ENCODE measurements around the gene MAP2K4.
"Not testable (repeated sequence)": the region's sequence is repeated elsewhere in the genome, so short reads cannot be mapped to it uniquely, and the experiment has no call there.

MAP2K4 gene

GRCh38 chr17:12162187-12162586, 141.5 kb downstream of the MAP2K4 start:
- not testable (repeated sequence) for H2AK5ac ChIP-seq (ENCODE audit: low read length, severe bottlenecking)

GRCh38 chr17:12164085-12164484, 143.4 kb downstream of the MAP2K4 start:
- WGBS: 93% methylated on average over 2 of the region's 4 CpGs
- H2BK15ac ChIP-seq (ENCODE audit: low read depth, poor library complexity, severe bottlenecking): no peak overlapping the region
- H2AFZ ChIP-seq (ENCODE audit: low read depth, low read length): no peak overlapping the region
- H2BK12ac ChIP-seq (ENCODE audit: low read length in 2 of 2): no peak overlapping the region
- no peak overlapping the region for H2BK120ac ChIP-seq (ENCODE audit: low read depth, low read length)
- no peak for DNase-seq
- no peak overlapping the region for H3K4me3 ChIP-seq (ENCODE audit: insufficient read depth in 1 of 2, low read depth in 1 of 2, low read length in 2 of 2)
- H3K36me3 ChIP-seq (ENCODE audit: control insufficient read depth in 1 of 2, insufficient read depth in 2 of 2, low read depth in 1 of 2, low read length in 2 of 2): no peaks in the 10 kb centered on the region
- peaks cover 5% of the 10 kb centered on the region for H3K9me3 ChIP-seq (ENCODE audit: control insufficient read depth, low read length)
- no peak overlapping the region for H3K23ac ChIP-seq (ENCODE audit: low read length in 2 of 2)
- H3K79me1 ChIP-seq (replicated peaks; ENCODE audit: low read length, poor library complexity, severe bottlenecking): no peaks in the 10 kb centered on the region
- H3K4me1 ChIP-seq (ENCODE audit: control insufficient read depth, insufficient read depth, low read depth, low read length): no peaks in the 10 kb centered on the region
- H3K27ac ChIP-seq (ENCODE audit: low read length, poor library complexity, severe bottlenecking): no peak overlapping the region
- H3K27me3 ChIP-seq (ENCODE audit: control insufficient read depth in 1 of 2, insufficient read depth in 1 of 2, low read length in 2 of 2): no peaks in the 10 kb centered on the region
- no peak overlapping the region for H3K18ac ChIP-seq (ENCODE audit: low read depth in 1 of 2, low read length in 2 of 2)
- no peak overlapping the region for H3K4ac ChIP-seq (ENCODE audit: low read depth in 1 of 2, low read length in 2 of 2)
- H2AK5ac ChIP-seq (ENCODE audit: low read length, severe bottlenecking): no peak overlapping the region
- no peak overlapping the region for H4K8ac ChIP-seq (ENCODE audit: low read length)
- no peak overlapping the region for H3K4me2 ChIP-seq (ENCODE audit: low read length, poor library complexity, severe bottlenecking)
- no peak overlapping the region for H3K14ac ChIP-seq (ENCODE audit: low read length in 2 of 2)
- H3K9ac ChIP-seq (ENCODE audit: low read length): no peak overlapping the region
- H2BK5ac ChIP-seq (ENCODE audit: low read depth, low read length, poor library complexity, severe bottlenecking): no peak overlapping the region
- no peak overlapping the region for H4K91ac ChIP-seq (ENCODE audit: low read length)

More at GRCh38 chr17:12162187-12162586, 141.5 kb downstream of the MAP2K4 start:
- H3K14ac ChIP-seq (ENCODE audit: low read length in 2 of 2); DNase-seq; H3K4ac ChIP-seq (ENCODE audit: low read depth in 1 of 2, low read length in 2 of 2); H2BK15ac ChIP-seq (ENCODE audit: low read depth, poor library complexity, severe bottlenecking); H2BK120ac ChIP-seq (ENCODE audit: low read depth, low read length); H2AFZ ChIP-seq (ENCODE audit: low read depth, low read length); H3K4me3 ChIP-seq (ENCODE audit: insufficient read depth in 1 of 2, low read depth in 1 of 2, low read length in 2 of 2); H4K91ac ChIP-seq (ENCODE audit: low read length); H3K27me3 ChIP-seq (ENCODE audit: control insufficient read depth in 1 of 2, insufficient read depth in 1 of 2, low read length in 2 of 2); H3K9ac ChIP-seq (ENCODE audit: low read length); H4K8ac ChIP-seq (ENCODE audit: low read length); H3K4me2 ChIP-seq (ENCODE audit: low read length, poor library complexity, severe bottlenecking); H2BK12ac ChIP-seq (ENCODE audit: low read length in 2 of 2); H3K23ac ChIP-seq (ENCODE audit: low read length in 2 of 2); H3K27ac ChIP-seq (ENCODE audit: low read length, poor library complexity, severe bottlenecking); H2BK5ac ChIP-seq (ENCODE audit: low read depth, low read length, poor library complexity, severe bottlenecking); H3K79me1 ChIP-seq (replicated peaks; ENCODE audit: low read length, poor library complexity, severe bottlenecking); H3K36me3 ChIP-seq (ENCODE audit: control insufficient read depth in 1 of 2, insufficient read depth in 2 of 2, low read depth in 1 of 2, low read length in 2 of 2); H3K9me3 ChIP-seq (ENCODE audit: control insufficient read depth, low read length); H3K18ac ChIP-seq (ENCODE audit: low read depth in 1 of 2, low read length in 2 of 2); H3K4me1 ChIP-seq (ENCODE audit: control insufficient read depth, insufficient read depth, low read depth, low read length): not testable (repeated sequence)
- 55% methylated on average over 7 of the region's 8 CpGs for WGBS

GRCh38 chr17:12178644-12179330, 158.1 kb downstream of the MAP2K4 start:
- H3K18ac ChIP-seq (ENCODE audit: low read depth in 1 of 2, low read length in 2 of 2): no peak overlapping the region
- H2BK5ac ChIP-seq (ENCODE audit: low read depth, low read length, poor library complexity, severe bottlenecking): no peak overlapping the region
- no peaks in the 10 kb centered on the region for H3K4me1 ChIP-seq (ENCODE audit: control insufficient read depth, insufficient read depth, low read depth, low read length)
- no peak overlapping the region for H2BK120ac ChIP-seq (ENCODE audit: low read depth, low read length)
- H3K27ac ChIP-seq (ENCODE audit: low read length, poor library complexity, severe bottlenecking): no peak overlapping the region
- no peaks in the 10 kb centered on the region for H3K27me3 ChIP-seq (ENCODE audit: control insufficient read depth in 1 of 2, insufficient read depth in 1 of 2, low read length in 2 of 2)
- no peaks in the 10 kb centered on the region for H3K36me3 ChIP-seq (ENCODE audit: control insufficient read depth in 1 of 2, insufficient read depth in 2 of 2, low read depth in 1 of 2, low read length in 2 of 2)
- H3K4me3 ChIP-seq (ENCODE audit: insufficient read depth in 1 of 2, low read depth in 1 of 2, low read length in 2 of 2): no peak overlapping the region
- H3K9me3 ChIP-seq (ENCODE audit: control insufficient read depth, low read length): no peaks in the 10 kb centered on the region
- H3K23ac ChIP-seq (ENCODE audit: low read length in 2 of 2): no peak overlapping the region
- no peak overlapping the region for H2AK5ac ChIP-seq (ENCODE audit: low read length, severe bottlenecking)
- DNase-seq: no peak
- H2BK15ac ChIP-seq (ENCODE audit: low read depth, poor library complexity, severe bottlenecking): no peak overlapping the region
- no peak overlapping the region for H3K14ac ChIP-seq (ENCODE audit: low read length in 2 of 2)
- H3K4me2 ChIP-seq (ENCODE audit: low read length, poor library complexity, severe bottlenecking): no peak overlapping the region
- H2AFZ ChIP-seq (ENCODE audit: low read depth, low read length): no peak overlapping the region
- H4K91ac ChIP-seq (ENCODE audit: low read length): no peak overlapping the region
- no peak overlapping the region for H2BK12ac ChIP-seq (ENCODE audit: low read length in 2 of 2)
- no peak overlapping the region for H4K8ac ChIP-seq (ENCODE audit: low read length)
- no peak overlapping the region for H3K4ac ChIP-seq (ENCODE audit: low read depth in 1 of 2, low read length in 2 of 2)
- H3K79me1 ChIP-seq (replicated peaks; ENCODE audit: low read length, poor library complexity, severe bottlenecking): no peaks in the 10 kb centered on the region
- H3K9ac ChIP-seq (ENCODE audit: low read length): no peak overlapping the region
- 87% methylated on average over 13 of the region's 13 CpGs for WGBS

GRCh38 chr17:12180644-12181261, 160.1 kb downstream of the MAP2K4 start:
- Histone ChIP-seq H3K27ac (ENCODE audit: low read length, poor library complexity, severe bottlenecking) (no peak overlapping the region), H3K27me3 (ENCODE audit: control insufficient read depth in 1 of 2, insufficient read depth in 1 of 2, low read length in 2 of 2) (no peaks in the 10 kb centered on the region), H3K9ac (ENCODE audit: low read length) (no peak overlapping the region), H3K4me2 (ENCODE audit: low read length, poor library complexity, severe bottlenecking) (no peak overlapping the region), H2BK5ac (ENCODE audit: low read depth, low read length, poor library complexity, severe bottlenecking) (no peak overlapping the region), H4K91ac (ENCODE audit: low read length) (no peak overlapping the region), H3K4me1 (ENCODE audit: control insufficient read depth, insufficient read depth, low read depth, low read length) (no peaks in the 10 kb centered on the region), H3K79me1 (replicated peaks; ENCODE audit: low read length, poor library complexity, severe bottlenecking) (no peaks in the 10 kb centered on the region), H3K4ac (ENCODE audit: low read depth in 1 of 2, low read length in 2 of 2) (no peak overlapping the region), H2BK120ac (ENCODE audit: low read depth, low read length) (no peak overlapping the region), H2AFZ (ENCODE audit: low read depth, low read length) (no peak overlapping the region), H2AK5ac (ENCODE audit: low read length, severe bottlenecking) (no peak overlapping the region), H2BK12ac (ENCODE audit: low read length in 2 of 2) (no peak overlapping the region), H4K8ac (ENCODE audit: low read length) (no peak overlapping the region), H2BK15ac (ENCODE audit: low read depth, poor library complexity, severe bottlenecking) (no peak overlapping the region), H3K14ac (ENCODE audit: low read length in 2 of 2) (no peak overlapping the region), H3K4me3 (ENCODE audit: insufficient read depth in 1 of 2, low read depth in 1 of 2, low read length in 2 of 2) (no peak overlapping the region), H3K23ac (ENCODE audit: low read length in 2 of 2) (no peak overlapping the region), H3K36me3 (ENCODE audit: control insufficient read depth in 1 of 2, insufficient read depth in 2 of 2, low read depth in 1 of 2, low read length in 2 of 2) (no peaks in the 10 kb centered on the region), H3K9me3 (ENCODE audit: control insufficient read depth, low read length) (no peaks in the 10 kb centered on the region), H3K18ac (ENCODE audit: low read depth in 1 of 2, low read length in 2 of 2) (no peak overlapping the region)
- 17% methylated on average over 4 of the region's 7 CpGs for WGBS
- peak; percentile 57 for DNase-seq
